Jurkat, Clone E6-1 (cell line): ENCODE data around the gene DKK2. TPM values are rescaled to one million over a fixed set of nuclear protein-coding genes. Genes with fewer than 3 reads are reported as not detected.

Experiments
- DNase-seq: peaks from one replicate; pipeline ENCODE4 v3.0.0-alpha.2; 2011; ENCODE audit warnings: low read depth, low spot score
- H3K4me3 ChIP-seq: 2 replicates; pipeline ENCODE4 v1.5.1; 2011; ENCODE audit warnings: mild to moderate bottlenecking, low read length, control low read depth, moderate library complexity
- polyA plus RNA-seq: library from polyadenylated mRNA; unstranded; fragments of >200 nt; gene quantifications from one replicate; pipeline ENCODE4 v1.2.1, GENCODE V29; 2012; ENCODE audit warnings: missing spikeins; ENCODE audit not compliant: insufficient read length, insufficient read depth

DKK2 gene
- not detected for polyA plus RNA-seq

DNA sequence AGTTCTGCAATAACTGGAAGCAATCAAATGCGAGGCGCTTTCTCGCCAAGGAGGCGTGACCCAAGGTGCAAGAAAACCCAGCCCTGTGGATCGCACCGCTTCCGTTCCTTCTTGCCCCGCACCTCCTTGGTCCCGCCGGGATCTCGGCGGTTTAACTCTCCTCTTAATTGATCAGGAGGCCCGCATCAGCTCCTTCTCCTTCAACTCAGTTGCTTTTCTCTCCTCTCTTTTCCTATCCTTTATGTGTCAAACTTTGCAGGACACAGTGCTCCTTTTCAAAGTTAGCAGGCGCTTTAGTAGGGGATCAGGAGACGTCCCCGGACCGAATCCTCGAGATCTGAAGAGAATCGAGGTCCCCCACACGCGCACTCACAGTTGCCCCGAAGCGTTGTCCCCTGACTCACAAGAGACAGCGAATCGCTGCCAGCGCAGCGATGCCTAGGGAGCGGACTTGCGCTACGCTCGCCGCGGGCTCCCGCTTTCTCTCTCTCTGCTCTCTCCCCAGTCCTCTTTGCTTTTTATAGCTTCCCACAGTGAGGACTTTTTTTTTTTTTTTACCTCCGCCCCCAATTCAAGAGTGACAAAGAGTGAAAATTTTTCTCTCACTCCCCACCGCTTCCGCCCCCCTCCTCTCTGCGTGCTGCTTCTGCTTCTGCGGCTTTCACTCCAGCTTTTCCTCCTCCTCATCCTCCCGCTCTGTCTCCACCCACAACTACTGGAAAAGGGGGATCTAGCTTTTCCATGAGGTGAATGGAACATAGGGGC lies at the start of gene DKK2:
Gene DKK2 (minus strand): TSS at position 495 of the 765 bp plus-strand sequence. CDS start 722 bp downstream, outside the sequence.
- peak within 1 kb of the TSS; percentile 7 for H3K4me3 ChIP-seq
- DNase-seq, result peak; percentile 12

- no peak for DNase-seq
- no peak overlapping the region for H3K4me3 ChIP-seq
Observed at GRCh38 chr4:107077192-107077591, 41.1 kb upstream of the DKK2 start.

DNA sequence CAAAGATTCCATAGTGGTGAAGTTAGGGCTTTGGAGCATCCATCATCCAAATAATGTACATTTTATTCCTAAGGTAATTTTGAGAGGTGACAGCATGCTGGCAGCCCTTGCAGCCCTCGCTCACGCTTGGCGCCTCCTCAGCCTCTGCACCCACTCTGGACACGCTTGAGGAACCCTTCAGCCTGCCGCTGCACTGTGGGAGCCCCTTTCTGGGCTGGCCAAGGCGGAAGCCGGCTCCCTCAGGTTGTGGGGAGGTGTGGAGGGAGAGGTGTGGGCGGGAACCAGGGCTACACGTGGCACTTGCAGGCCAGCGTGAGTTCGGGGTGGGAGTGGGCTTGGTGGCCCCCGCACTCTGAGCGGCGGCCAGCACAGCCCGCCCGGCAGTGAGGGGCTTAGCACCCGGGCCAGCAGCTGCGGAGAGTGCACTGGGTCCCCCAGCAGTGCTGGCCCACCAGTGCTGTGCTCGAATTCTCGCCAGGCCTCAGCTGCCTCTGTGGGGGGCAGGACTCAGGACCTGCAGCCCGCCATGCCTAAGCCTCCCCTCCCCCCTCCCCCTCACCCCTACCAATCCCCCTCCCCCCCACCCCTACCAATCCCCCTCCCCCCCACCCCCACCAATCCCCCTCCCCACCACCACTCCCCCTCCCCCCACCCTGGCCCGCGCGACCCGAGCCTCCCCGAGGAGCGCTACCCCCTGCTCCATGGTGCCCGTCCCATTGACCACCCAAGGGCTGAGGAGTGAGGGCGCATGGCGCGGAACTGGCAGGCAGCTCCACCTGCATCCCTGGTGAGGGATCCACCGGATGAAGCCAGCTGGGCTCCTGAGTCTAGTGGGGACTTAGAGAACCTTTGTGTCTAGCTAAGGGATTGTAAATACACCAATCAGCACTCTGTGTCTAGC lies 37.0 kb upstream of the DKK2 start:
- DNase-seq, result no peak
- H3K4me3 ChIP-seq, result no peak overlapping the region

GRCh38 chr4:107071108-107071507 lies 35.0 kb upstream of the DKK2 start:
- no peak for DNase-seq
- H3K4me3 ChIP-seq, result no peak overlapping the region

- DNase-seq, result no peak
- H3K4me3 ChIP-seq, result no peak overlapping the region
Observed at GRCh38 chr4:107069049-107069448, 32.9 kb upstream of the DKK2 start.

GRCh38 chr4:107068116-107068515 lies 32.0 kb upstream of the DKK2 start:
- no peak overlapping the region for H3K4me3 ChIP-seq
- DNase-seq, result no peak

DNA sequence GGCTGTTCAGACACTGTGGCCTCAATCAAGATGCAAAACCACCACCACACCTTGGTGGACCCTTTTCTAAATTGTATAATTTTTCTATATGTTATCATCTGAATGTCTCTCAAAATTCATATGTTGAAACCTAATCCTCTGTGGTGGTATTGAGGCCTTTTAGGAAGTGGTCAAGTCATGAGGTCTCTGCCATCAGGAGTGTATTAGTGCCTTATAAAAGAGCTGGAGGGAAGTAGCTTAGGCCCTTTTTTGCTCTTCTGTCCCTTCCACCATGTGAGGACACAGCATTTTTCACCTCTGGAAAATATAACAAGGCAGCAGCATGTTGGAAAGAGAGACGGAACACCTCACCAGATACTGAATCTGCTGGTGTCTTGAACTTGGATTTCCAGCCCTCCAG lies 30.5 kb upstream of the DKK2 start:
- H3K4me3 ChIP-seq, result no peak overlapping the region
- DNase-seq, result no peak

DNA sequence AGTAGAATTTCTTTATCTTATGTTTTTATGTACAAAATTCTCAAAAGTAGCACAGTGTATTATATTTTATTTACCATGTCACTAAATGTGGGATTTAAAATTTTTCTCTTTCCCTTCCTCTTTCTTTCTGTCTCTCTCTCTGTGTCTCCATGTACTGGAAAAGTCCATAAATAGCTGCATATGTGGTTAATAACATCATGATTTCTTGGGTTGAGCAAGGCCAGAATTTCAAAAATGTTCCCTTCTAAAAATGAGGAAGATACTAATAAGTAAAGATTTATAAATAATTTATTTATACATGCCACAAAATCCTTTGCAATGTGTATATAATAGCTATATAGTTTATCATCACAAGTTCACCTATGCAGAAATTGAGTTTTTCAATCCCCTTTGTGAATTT lies 29.1 kb upstream of the DKK2 start:
- H3K4me3 ChIP-seq, result no peak overlapping the region
- DNase-seq, result no peak

GRCh38 chr4:107060388-107060787 lies 24.3 kb upstream of the DKK2 start:
- no peak for DNase-seq
- H3K4me3 ChIP-seq, result no peak overlapping the region

GRCh38 chr4:107058828-107059227 lies 22.7 kb upstream of the DKK2 start:
- no peak for DNase-seq
- no peak overlapping the region for H3K4me3 ChIP-seq

- peak; percentile 12 for DNase-seq
- H3K4me3 ChIP-seq, result no peak overlapping the region
Observed at GRCh38 chr4:107050525-107051135, 14.5 kb upstream of the DKK2 start.

- DNase-seq, result no peak
- no peak overlapping the region for H3K4me3 ChIP-seq
Observed at GRCh38 chr4:107046261-107046660, 10.1 kb upstream of the DKK2 start.

- DNase-seq, result no peak
- H3K4me3 ChIP-seq, result no peak overlapping the region
Observed at GRCh38 chr4:107044170-107044569, 8.1 kb upstream of the DKK2 start.

- DNase-seq, result no peak
- H3K4me3 ChIP-seq, result no peak overlapping the region
Observed at GRCh38 chr4:107037199-107037584, 1.1 kb upstream of the DKK2 start.

DNA sequence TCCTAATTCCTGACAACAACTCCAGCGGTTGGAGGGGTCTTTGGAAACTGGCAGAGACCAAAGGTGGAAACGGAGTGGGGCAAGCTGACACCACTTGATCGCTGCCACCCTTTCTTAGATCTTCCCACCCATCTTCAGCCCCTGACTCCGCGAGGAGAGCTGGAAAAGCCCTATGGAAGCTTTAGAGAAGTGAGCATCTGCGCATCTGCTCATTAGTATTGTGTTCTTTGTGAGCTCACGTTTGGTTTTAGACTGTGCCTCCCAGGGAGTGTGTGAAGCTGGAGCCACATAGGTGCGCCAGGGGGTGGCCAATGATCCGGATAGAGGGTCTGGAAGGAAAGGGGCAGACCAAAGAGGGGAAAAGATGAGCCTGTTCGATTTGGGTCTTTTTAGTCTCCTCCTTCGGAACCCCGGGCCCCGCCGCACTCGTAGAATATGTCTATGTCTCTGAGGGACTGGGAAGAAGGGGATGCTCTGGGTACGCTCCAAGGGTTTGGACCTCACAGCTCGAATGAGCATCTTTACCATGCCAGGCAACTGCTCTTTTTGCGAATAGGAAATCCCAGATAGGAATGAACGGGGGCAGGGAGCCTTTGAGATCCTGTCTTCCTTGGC lies 578 bp upstream of the DKK2 start:
- H3K4me3 ChIP-seq, result no peak overlapping the region; the same call in 1 of the 2 replicates
- no peak for DNase-seq

DNA sequence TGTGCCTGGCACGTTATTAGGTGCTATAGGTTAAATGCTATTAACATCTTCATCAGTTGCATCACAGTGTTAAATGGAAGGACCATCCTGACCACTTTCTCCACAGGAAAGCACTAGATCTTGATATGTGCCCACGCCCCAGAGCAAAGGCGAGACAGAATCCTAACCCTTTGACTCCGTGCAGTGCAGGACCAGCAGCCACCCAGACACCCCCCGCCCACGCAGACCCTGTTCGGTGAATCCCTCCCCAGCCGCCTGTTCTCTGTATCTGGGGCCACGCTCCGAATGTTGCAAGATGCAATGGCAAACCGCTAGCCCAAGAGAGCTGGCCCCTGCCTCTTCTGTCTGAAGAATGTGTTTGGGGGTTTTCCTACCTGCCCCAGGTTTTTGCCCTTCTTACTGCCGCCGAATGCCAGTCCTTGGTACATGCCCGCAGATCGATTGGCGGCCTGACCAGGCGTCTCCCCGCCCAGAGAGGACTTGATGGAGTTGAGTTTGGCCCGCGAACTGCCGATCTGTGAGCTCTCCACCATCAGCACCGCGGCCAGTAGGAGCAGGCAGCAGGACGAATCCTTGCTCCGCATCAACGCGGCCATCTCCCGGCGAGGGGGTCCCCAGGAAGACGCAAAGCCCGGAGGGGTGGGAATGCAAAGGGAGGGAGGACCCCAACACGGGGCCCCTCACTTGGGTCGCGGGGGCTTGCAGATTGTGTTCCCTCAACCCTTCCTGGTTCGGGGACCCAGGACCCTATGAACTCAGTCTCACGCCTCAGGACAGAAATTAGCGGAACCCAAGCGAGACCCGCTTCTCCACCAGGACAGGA lies 906 bp downstream of the DKK2 start:
- no peak for DNase-seq

GRCh38 chr4:107034091-107034995 lies 1.8 kb downstream of the DKK2 start:
- no peak overlapping the region for H3K4me3 ChIP-seq
- no peak for DNase-seq

More for the DNA sequence above, 906 bp downstream of the DKK2 start:
- H3K4me3 ChIP-seq, result no peak overlapping the region

DNA sequence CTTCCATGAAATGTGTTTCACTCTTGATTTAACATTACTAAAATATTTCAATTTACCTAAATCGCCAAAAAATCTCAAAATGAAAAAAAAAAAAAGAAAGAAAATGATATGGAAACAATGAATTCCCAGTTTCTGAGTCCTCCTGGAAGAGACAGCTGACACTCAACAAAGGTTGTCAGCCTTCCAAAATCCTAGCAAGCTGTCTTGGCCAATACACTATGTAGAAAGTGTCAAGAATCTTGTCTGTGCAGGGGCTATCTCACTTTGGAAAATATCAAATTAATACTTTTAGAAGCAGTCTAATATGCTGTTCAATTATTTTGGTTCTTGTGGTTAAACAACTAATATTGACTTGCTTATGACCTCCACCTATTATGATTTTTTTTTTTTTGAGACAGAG lies 8.7 kb downstream of the DKK2 start:
- DNase-seq, result no peak
- no peak overlapping the region for H3K4me3 ChIP-seq
